Measurements from ENCODE around the gene OS9.

OS9 gene

GRCh38 chr12:57753756-57754337 lies 59.9 kb downstream of the OS9 start:
- DNase-seq = no peak

GRCh38 chr12:57754411-57755193 lies 60.7 kb downstream of the OS9 start, which contains the start of gene MARCHF9:
Gene MARCHF9 (plus strand): TSS chr12:57755103. CDS start chr12:57755529, 426 bp downstream.
- peak; percentile 24 for DNase-seq

- no peak for DNase-seq
These were observed 61.2 kb downstream of the OS9 start for GRCh38 chr12:57755194-57755453.

- no peak for DNase-seq
These were observed 61.8 kb downstream of the OS9 start for GRCh38 chr12:57755454-57756372.

- no peak for DNase-seq
These were observed 62.7 kb downstream of the OS9 start for GRCh38 chr12:57756406-57757341.

GRCh38 chr12:57757771-57758170 lies 63.8 kb downstream of the OS9 start:
- DNase-seq = no peak

- DNase-seq = no peak
These were observed 64.8 kb downstream of the OS9 start for GRCh38 chr12:57758552-57759359.

- DNase-seq = no peak
These were observed 65.5 kb downstream of the OS9 start for GRCh38 chr12:57759360-57759980.

- no peak for DNase-seq
These were observed 66.5 kb downstream of the OS9 start for GRCh38 chr12:57760347-57760982.

- no peak for DNase-seq
These were observed 67.6 kb downstream of the OS9 start for GRCh38 chr12:57761391-57761998.

GRCh38 chr12:57762463-57762862 lies 68.5 kb downstream of the OS9 start:
- DNase-seq = no peak

- no peak for DNase-seq
These were observed 70.1 kb downstream of the OS9 start for GRCh38 chr12:57763881-57764661.

- DNase-seq = no peak
These were observed 70.7 kb downstream of the OS9 start for GRCh38 chr12:57764662-57765002.

GRCh38 chr12:57765003-57765697 lies 71.2 kb downstream of the OS9 start:
- no peak for DNase-seq

GRCh38 chr12:57765698-57766463 lies 71.9 kb downstream of the OS9 start:
- DNase-seq = no peak

GRCh38 chr12:57766464-57767304 lies 72.8 kb downstream of the OS9 start, which contains the start of gene CYP27B1:
Gene CYP27B1 (minus strand): TSS chr12:57767078. CDS start chr12:57767041, 37 bp downstream.
- no peak for DNase-seq

- no peak for DNase-seq
These were observed 73.4 kb downstream of the OS9 start for GRCh38 chr12:57767305-57767698.
